Measurements from ENCODE around the gene INAFM2. TPM values are rescaled to one million over a fixed set of nuclear protein-coding genes. Genes with fewer than 3 reads are reported as not detected.

The INAFM2 gene
- total and polyA plus RNA-seq, 2 donors (not counting 3 experiments of a cell fraction or from before 2014, with no cell fraction given), result 10.4 to 24.1 TPM

GRCh38 chr15:40347559-40348473 lies 24.3 kb downstream of the INAFM2 start:
- no peak overlapping the region for H3K4me2 ChIP-seq (ENCODE audit: insufficient read depth, low read length)
- no peak overlapping the region for H3K4me3 ChIP-seq (replicated peaks in 1 of 3; ENCODE audit: insufficient read depth in 1 of 3, low read depth in 1 of 3, low read length in 3 of 3)
- CTCF ChIA-PET, result interaction anchor here (1.6 kb wide), 1 partner anchor 9 kb away, joined by 13 read pairs; the partner anchor contains the start of gene DISP2
- H2AFZ ChIP-seq (ENCODE audit: low read depth, low read length), result no peak overlapping the region
- POLR2A ChIA-PET, result no interaction called here
- H4K20me1 ChIP-seq (replicated peaks; ENCODE audit: control insufficient read depth, extremely low read depth, insufficient read depth, low read length), result no peaks in the 10 kb centered on the region
- DNase-seq (ENCODE audit: low read depth, low spot score), result no peak
- peaks cover 0 to 2% of the 10 kb centered on the region in 2 experiments for H3K27me3 ChIP-seq (ENCODE audit: control insufficient read depth in 2 of 2, insufficient read depth in 2 of 2, low read length in 2 of 2)
- BruUV-seq (replicated peaks), result no TSS peak
- no peak overlapping the region for H3K27ac ChIP-seq (ENCODE audit: insufficient read depth, low read depth, low read length)
- dilution Hi-C loops (cut with MboI; ENCODE audit: extremely low pct_ligation_motif_present, low sequenced_read_pairs), result no loop called here
- H3K9ac ChIP-seq (replicated peaks; ENCODE audit: extremely low read depth, insufficient read depth, low read length), result no peak overlapping the region
- H3K36me3 ChIP-seq (ENCODE audit: control insufficient read depth in 2 of 2, extremely low read depth in 1 of 2, insufficient read depth in 2 of 2, low read length in 2 of 2), result no peaks in the 10 kb centered on the region
- H3K4me1 ChIP-seq (ENCODE audit: control insufficient read depth, extremely low read depth, insufficient read depth, low read length), result peaks cover 19% of the 10 kb centered on the region
- no peaks in the 10 kb centered on the region for H3K9me1 ChIP-seq (replicated peaks; ENCODE audit: control insufficient read depth, extremely low read depth, insufficient read depth, low read length)
- intact Hi-C loops (cut with micrococcal nuclease), result no loop called here
- FAIRE-seq, result no peak
- TF ChIP-seq EZH2 (IDR thresholded peaks at IDR 0.05; ENCODE audit: borderline replicate concordance, low read depth, low read length, severe bottlenecking) (no peak), JUN (IDR thresholded peaks at IDR 0.05; ENCODE audit: borderline replicate concordance, insufficient read depth, insufficient read length, low read depth) (no peak), CTCF (IDR thresholded peaks at IDR 0.05; ENCODE audit: extremely low read depth in 1 of 2, insufficient read depth in 1 of 2, low read depth in 1 of 2, low read length in 2 of 2) (no peak), FOS (IDR thresholded peaks at IDR 0.05; ENCODE audit: borderline replicate concordance, insufficient read depth, low read length) (no peak), MYC (IDR thresholded peaks at IDR 0.05; ENCODE audit: low read depth, low read length) (no peak), POLR2A (IDR thresholded peaks at IDR 0.05; ENCODE audit: low read depth, low read length) (no peak), GATA2 (IDR thresholded peaks at IDR 0.05; ENCODE audit: insufficient read depth, insufficient read length, low read depth, low read length) (no peak), MAX (IDR thresholded peaks at IDR 0.05; ENCODE audit: insufficient read depth, insufficient read length) (no peak), POLR2AphosphoS5 (IDR thresholded peaks at IDR 0.05; ENCODE audit: insufficient read depth, low read depth, low read length) (no peak)
- H3K79me2 ChIP-seq (ENCODE audit: control insufficient read depth, insufficient read depth, low read length), result no peaks in the 10 kb centered on the region
- no peaks in the 10 kb centered on the region for H3K9me3 ChIP-seq (replicated peaks; ENCODE audit: control insufficient read depth, insufficient read depth, low read length)
